ENCODE results near the gene LAYN.

GRCh38 chr11:111548525-111548924 lies 8.0 kb downstream of the LAYN start:
- TF ChIP-seq OSR1 (CRISPR knock-in tag; IDR thresholded peaks at IDR 0.05) (no peak), ZC3H10 (CRISPR knock-in tag; IDR thresholded peaks at IDR 0.05) (no peak), RARB (CRISPR knock-in tag; IDR thresholded peaks at IDR 0.05) (no peak)
